ENCODE results near the gene IL20RA. TPM values are rescaled to one million over a fixed set of nuclear protein-coding genes. Genes with fewer than 3 reads are reported as not detected.
"Not testable (repeated sequence)": the region's sequence is repeated elsewhere in the genome, so short reads cannot be mapped to it uniquely, and the experiment has no call there.

The IL20RA gene
- polyA plus RNA-seq, 10 donors, result 23.1 to 40.7 (median 27.9) TPM

- no peak for DNase-seq
Measured at GRCh38 chr6:136975089-136975715, 69.6 kb downstream of the IL20RA start.

GRCh38 chr6:136973781-136974180, 71.0 kb downstream of the IL20RA start:
- DNase-seq, result not testable (repeated sequence)

DNA sequence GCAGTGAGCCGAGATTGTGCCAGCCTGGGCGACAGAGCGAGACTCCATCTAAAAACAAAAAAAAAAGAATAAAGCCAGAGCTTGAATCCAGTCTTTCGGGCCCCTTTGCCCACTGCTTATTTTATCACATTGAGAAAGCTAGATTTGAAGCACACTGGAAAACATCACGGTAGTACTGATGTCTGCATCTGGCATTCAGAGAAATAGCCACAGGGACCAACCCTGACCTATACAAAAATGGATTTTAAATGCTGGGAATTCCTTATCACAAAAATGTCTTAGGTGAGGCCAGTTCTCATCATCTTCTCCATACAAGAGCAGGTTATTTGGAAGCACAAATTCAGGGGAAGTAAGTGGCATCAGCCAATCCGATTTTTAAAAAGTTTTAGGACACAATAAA, 73.2 kb downstream of the IL20RA start:
- no peak for DNase-seq

DNA sequence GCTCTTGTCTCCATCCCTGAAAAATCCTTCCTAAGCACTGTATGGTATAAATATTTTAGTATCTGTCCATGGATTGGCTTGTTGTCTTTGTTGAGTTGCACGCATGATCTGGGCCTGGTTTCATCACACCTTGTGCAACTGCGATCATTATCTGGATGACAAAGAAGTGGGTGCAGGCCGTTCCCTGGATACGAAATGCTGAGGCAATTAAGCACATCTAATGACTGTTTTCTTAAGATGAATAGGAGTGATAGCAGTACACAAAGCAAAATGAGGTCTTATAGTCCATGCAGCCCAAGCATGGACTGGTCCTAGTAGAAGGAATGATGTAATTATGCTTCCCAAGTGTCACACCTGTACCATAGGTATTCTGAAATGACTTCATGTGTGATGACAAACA, 74.8 kb downstream of the IL20RA start:
- DNase-seq, result no peak

- DNase-seq, result no peak
Measured at GRCh38 chr6:136969433-136969832, 75.3 kb downstream of the IL20RA start.

GRCh38 chr6:136968837-136969236, 75.9 kb downstream of the IL20RA start:
- peak in 1 of 3 donors; percentile 21 for DNase-seq

DNA sequence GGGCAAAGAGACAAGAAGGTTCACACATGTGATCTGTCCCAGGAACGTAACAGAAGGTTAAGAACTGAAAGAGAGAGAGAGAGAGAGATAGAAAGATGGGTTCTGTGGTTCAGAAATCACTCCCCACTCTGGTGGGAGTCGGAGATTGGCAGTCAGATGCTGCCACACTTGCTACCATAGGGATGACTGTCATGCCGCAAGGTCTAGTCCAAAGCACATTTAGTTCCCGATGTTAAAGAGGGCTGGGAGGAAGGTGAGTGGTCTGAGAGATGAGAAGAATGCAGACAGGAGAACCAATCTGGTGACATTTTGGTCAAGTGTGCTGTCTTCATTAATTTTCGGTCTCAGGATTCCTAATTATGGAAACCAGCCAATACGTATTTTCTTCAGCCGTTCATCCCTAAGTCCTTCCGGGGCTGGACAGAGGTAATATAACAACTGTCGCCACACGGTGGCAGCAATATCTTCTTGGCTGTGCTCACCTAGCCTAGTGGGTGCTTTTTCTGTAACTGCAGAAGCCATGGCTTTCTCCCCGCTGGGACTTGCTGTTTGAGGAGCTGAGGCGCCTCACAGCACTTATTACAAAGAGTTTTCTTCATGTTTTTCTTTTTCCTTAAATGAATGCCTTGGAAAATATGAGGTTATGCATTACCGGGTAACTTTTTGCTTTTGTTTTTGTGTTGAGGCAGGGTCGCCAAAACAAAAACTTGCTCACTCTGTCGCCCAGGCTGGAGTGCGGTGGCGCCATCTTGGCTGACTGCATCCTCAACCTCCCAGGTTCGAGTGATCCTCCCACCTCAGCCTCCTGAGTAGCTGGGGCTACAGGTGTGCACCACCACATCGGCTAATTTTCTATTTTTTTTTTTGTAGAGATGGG, 76.7 kb downstream of the IL20RA start:
- peak; percentile 50 to 71 (median 65) for DNase-seq

DNA sequence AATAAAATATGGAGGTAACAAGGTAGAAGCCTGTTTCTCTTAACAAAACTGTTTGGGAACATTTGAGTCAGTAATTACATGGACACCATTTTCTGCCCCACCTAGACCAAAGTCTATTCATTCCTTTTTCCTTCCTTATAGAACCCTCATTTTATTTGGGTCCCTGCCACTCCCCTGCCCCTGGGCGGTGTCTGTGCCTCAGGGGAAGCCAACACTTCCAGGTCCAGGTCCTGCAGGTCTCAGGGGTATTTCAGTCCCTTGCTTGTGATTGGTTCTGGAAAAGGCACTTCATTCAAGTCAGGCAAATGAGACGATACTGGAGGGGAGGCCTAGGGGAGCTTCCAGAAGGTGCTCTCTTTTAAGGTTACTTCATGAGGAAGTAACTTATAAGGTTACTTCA, 80.4 kb downstream of the IL20RA start:
- no peak for DNase-seq

- no peak for DNase-seq
Measured at GRCh38 chr6:136963259-136963658, 81.5 kb downstream of the IL20RA start.

GRCh38 chr6:136962661-136963060, 82.1 kb downstream of the IL20RA start:
- peak in 2 of 3 donors; percentile 9 to 21 for DNase-seq

GRCh38 chr6:136961848-136962247, 82.9 kb downstream of the IL20RA start:
- DNase-seq, result no peak

GRCh38 chr6:136960781-136961180, 84.0 kb downstream of the IL20RA start:
- DNase-seq, result no peak

GRCh38 chr6:136959935-136960334, 84.8 kb downstream of the IL20RA start:
- DNase-seq, result not testable (repeated sequence)

GRCh38 chr6:136959471-136959891, 85.3 kb downstream of the IL20RA start:
- no peak for DNase-seq

DNA sequence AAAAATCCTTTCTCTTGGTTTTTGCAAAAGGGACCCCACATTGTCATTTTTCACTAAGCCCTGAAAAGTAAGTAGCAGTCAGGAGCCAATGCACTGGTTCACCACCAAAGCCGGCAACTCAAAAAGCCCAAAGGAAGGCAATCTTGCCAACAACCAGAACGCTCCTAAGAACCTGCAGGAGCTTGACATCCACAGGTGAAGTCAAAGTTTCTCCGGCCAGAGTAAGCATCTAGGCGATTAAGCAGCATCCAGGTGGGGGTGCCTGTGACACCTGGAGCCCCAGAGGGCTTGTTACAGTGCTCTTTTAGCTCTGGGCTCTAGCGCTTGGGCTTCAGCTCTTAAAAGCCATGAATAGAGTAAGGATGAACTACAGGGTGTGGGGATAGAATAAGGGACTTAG, 86.6 kb downstream of the IL20RA start:
- DNase-seq, result no peak

DNA sequence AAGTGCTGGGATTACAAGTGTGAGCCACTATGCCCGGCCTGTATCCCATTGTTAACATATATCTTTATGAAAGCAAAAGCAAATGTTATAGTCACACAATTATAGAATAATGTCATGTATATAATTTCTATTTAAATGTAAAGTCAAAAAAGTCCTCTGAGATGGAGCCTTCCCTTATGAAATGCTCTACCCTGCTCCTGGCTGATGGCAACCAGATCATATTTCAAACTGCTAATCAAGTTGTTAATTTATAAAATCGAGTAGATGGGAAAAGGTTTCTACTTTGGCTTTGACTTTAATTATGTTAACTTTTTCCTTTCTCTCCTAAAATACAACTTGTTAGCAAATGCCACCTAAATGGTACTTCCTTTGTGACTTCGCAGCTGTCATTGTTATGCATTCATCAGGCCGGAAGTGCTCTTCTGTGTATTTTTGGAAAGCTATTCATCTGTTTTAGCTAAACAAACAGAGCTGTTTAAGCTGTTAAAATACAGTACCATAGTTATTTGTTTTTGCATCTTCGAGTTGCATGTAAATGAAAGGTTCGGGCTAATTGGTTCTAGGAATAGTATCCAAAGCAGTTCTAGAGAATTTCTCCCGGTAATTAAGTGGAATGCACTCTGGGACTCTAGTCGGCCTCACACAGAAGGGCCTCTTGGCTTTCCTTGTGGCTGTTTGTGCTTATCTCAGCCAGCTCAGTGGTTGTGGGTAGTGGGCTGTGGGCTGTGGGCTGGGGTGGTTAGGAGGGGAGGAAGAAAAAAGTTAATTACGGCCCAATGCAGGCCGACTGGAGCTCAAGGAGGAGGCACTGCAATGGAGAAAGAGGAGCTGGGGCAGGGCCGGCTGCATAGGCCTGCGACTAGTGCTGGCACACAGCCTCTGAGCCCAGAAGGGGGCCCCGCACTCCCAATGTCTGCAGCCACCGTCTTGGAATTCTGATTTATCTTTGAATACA, 87.9 kb downstream of the IL20RA start:
- DNase-seq, result peak in 1 of 3 donors; percentile 11

DNA sequence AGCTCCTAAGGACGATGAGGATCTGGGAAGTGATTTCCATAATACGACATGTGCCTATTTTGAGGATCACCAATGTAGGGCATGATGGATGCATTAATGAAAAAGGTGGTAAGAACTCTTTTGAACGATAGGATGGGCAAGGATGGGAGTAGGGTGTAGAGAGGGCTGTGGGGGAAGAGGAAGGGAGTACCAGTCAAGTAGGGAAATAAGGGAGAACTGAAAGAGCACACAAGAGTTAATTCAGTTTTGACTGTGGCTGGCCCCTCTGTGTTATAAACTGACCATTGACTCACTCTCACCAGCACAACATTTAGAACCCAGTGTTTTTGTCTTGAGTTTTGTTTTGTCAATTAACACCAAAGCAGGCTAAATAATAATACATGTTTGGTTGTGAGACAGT, 89.6 kb downstream of the IL20RA start:
- no peak for DNase-seq

- no peak for DNase-seq
Measured at GRCh38 chr6:136952714-136953260, 92.0 kb downstream of the IL20RA start.

- DNase-seq, result no peak
Measured at GRCh38 chr6:136950436-136951126, 94.2 kb downstream of the IL20RA start.

Measured in muscle of back (tissue), 11 donors.